ENCODE data around the gene APOBEC3B. TPM values are rescaled to one million over a fixed set of nuclear protein-coding genes. Genes with fewer than 3 reads are reported as not detected.

Gene APOBEC3B
- polyA plus RNA-seq, 4 donors: 3.5 to 5.8 (median 4.6) TPM

Other genes starting within 250 kb of the APOBEC3B start
- 10 to 100 TPM; 19.0 to 94.2 (median 43.4) TPM for gene SUN2, start 226.3 kb upstream of the APOBEC3B start, polyA plus RNA-seq
- 10 to 100 TPM in 2 of 4 donors, 1 to 10 TPM in 2; 9.2 to 17.4 (median 12.8) TPM for gene DNAL4, start 188.2 kb upstream of the APOBEC3B start, polyA plus RNA-seq
- 1 to 10 TPM in 2 of 4 donors, under 1 TPM in 2; 0.22 to 5.3 (median 2.2) TPM for gene NPTXR, start 138.3 kb upstream of the APOBEC3B start, polyA plus RNA-seq
- gene CBX6, start 110.1 kb upstream of the APOBEC3B start, polyA plus RNA-seq: 10 to 100 TPM in 2 of 4 donors, 1 to 10 TPM in 2; 1.1 to 16.0 (median 9.5) TPM
- under 1 TPM in 3 of 4 donors, not detected in 1; 0.13 to 0.81 (median 0.37) TPM for gene APOBEC3A, start 24.7 kb upstream of the APOBEC3B start, polyA plus RNA-seq
- gene APOBEC3C, start 31.9 kb downstream of the APOBEC3B start, polyA plus RNA-seq: 10 to 100 TPM in 2 of 4 donors, 1 to 10 TPM in 2; 2.2 to 16.3 (median 11.2) TPM
- gene APOBEC3D, start 38.8 kb downstream of the APOBEC3B start, polyA plus RNA-seq: 1 to 10 TPM in 3 of 4 donors, not detected in 1; 1.1 to 2.9 (median 2.4) TPM
- gene APOBEC3F, start 58.5 kb downstream of the APOBEC3B start, polyA plus RNA-seq: 1 to 10 TPM; 3.1 to 4.4 (median 3.6) TPM
- gene APOBEC3G, start 94.9 kb downstream of the APOBEC3B start, polyA plus RNA-seq: 1 to 10 TPM; 1.3 to 8.0 (median 5.9) TPM
- under 1 TPM in 2 of 4 donors, not detected in 2; 0.12 to 0.22 TPM for gene APOBEC3H, start 114.9 kb downstream of the APOBEC3B start, polyA plus RNA-seq
- 10 to 100 TPM in 3 of 4 donors, 1 to 10 TPM in 1; 9.8 to 29.8 (median 21.2) TPM for gene CBX7, start 170.3 kb downstream of the APOBEC3B start, polyA plus RNA-seq